CD4-positive, alpha-beta T cell treated with Interleukin-2 at 100 ng/mL for 4 hours (primary cell): ENCODE measurements around the gene TENT4A.

Experiments used
- DNase-seq: peaks from one replicate; pipeline ENCODE4 v3.0.0-alpha.2; 2020; ENCODE audit warnings: low spot score

Gene TENT4A

DNA sequence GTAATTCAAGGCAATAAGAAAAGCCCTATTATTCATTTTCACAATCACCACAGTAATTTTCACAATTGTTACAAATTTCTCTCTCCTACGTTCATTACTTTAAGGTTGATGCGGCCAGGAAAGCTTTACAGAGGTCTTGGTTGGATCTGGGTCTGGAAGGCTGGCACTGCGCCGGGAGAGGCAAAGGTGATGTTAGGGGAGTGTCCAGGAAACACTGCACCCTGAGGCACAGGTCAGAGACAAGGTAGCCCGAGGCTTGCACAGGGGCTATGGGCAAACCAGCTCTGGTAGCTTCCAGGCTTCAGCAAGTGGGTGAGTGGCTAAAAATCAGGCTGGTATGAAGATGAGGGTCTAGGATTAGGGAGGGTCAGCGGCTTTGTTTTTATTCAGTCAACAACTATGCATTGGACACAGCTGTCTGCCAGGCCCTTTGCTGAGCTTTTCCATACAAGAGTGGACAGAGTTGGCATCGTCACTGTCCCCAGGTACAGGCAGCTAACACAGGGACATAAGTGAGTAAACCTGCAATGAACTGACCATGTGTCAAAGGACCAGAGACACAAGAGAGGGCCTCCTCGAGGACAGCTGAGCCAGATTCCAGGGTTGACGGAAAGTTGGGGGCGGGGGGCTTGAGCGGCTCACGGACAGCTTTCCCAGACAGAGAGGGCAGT lies 12.4 kb upstream of the TENT4A start:
- DNase-seq = no peak

DNA sequence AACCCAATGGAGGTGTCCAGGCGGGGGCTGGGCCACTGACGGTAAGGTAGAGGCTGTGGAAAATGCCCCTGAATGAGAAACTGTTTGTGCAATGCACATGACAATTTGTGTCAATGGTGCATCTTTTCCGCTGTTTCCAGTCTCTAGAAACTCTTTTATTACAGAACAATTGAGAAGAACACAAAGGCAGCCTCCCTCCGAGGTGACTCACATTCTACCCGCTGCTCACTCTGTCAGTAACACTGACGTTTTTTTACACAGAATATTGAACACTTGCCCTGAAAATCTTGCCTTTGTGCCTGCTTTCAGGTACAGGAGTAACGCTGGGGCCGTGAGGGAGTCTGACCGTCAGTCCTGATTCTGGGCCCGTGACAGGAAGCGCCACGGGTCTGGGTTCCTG lies 11.7 kb upstream of the TENT4A start:
- no peak for DNase-seq

DNA sequence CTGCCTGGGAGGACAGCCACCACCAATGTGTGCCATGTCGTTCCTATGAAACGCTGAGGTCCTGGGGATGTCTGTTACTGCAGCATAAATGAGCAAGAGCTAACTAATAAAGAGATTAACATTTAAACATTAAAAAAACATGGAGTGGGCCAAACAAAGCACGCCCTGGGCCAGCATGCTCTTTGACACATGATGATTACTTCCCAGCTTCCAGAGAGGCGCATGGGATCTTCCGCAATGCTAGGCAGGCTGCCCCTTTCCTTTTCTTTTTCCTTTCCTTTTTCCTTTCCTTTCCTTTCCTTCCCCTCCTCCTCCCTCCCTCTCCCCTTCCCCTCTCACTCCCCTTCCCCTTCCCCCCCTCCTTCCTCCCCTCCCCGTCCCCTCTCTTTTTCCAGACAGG lies 10.6 kb upstream of the TENT4A start:
- DNase-seq = no peak

DNA sequence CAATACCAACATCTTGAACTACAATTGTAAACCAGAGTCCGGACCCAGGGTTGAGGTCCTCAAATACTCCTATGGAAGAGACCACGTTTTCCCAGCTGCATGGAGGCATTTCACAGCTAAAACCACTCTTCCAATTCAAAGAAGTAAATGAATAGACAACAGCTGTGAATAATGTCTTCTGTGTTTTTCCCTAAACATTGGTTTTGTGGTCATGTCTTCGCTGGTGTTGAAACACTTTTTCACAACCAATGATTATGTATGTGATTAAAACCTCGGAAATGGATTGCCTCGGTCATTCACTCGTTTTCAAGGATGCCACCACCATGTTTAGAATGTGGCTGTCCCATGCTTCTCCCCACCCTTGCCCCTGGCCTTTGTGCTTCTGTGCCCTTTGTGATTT lies 9.4 kb upstream of the TENT4A start:
- no peak for DNase-seq

DNA sequence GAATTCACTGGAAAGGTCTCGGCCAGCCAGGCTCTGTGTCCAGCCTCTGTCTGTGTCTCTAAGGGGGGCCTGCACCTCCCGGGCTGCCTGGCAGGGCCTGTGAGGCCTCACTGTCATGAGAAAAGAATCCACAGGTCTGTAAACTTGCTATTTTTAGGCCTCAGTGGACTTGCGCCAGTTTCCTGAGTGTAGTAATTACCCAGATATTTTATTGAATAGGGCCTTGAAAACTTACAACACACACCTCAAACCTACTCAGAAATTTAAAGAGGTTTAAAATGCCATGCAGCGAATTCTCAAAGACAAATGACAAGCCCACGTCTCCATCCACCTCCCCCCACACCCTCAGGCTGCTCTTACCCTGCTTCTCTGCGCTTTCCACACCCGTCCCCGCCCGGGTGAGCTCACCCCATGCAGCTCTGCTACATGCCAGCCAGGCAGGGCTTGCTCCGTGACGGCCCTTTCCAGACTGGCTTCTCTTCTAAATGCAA lies 8.8 kb upstream of the TENT4A start:
- no peak for DNase-seq

- DNase-seq = no peak
These were observed 8.1 kb upstream of the TENT4A start for GRCh38 chr5:6705088-6705487.

GRCh38 chr5:6705959-6706358 lies 7.3 kb upstream of the TENT4A start:
- no peak for DNase-seq

- DNase-seq = no peak
These were observed 5.4 kb upstream of the TENT4A start for GRCh38 chr5:6707852-6708251.

- DNase-seq = no peak
These were observed 4.4 kb upstream of the TENT4A start for GRCh38 chr5:6708814-6709213.

DNA sequence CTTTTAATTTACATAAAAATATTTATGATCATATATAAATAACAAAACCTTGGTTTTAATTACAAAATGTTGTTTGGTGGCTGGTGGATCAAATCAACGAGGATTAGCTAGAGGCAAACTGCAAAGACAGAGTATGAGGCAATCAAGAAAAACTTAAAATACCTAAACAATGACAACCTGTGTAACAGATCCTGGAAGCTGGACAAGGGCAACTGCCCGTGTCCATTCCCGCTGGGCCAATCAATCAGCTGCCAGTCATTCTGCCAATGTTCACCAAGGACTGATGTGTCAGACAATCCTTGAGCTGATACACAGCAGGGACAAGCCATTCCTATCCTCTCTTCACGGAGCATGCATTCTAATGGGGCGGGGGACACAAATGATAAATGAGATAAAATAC lies 3.2 kb upstream of the TENT4A start:
- DNase-seq = no peak

DNA sequence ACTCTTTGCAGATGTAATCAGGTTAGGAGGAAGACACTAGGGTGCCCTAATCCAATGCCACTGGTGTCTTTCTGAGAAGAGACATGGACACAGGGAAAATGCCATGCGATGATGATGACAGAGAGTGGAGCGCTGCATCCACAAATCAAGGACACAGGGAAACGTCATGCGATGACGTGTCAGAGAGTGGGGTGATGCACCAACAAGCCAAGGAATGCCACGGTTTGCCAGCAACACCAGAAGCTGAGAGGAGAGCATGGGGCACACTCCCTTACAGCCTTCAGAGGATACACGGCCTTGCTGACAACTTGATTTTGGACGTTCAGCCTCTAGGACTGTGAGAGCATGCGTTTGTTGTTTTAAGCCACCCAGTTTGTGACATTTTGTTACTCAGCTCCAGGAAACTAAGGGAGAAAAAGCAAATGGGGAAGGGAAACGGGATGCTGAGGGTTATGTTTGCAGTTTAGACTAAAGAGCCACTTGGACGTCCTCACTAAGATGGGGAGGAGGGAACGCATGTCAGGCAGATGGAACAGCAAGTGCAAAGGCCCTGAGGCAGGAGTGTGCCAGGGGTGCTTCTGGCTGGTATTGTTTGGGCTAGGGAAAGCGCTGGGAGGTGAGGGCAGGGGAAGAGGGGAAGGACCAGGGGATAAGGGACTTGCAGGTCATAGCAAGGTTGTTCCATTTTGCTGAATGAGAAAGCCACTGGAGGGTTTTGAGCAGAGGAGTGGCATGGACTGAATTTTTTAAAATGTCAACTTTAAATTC lies 2.5 kb upstream of the TENT4A start:
- DNase-seq = no peak

DNA sequence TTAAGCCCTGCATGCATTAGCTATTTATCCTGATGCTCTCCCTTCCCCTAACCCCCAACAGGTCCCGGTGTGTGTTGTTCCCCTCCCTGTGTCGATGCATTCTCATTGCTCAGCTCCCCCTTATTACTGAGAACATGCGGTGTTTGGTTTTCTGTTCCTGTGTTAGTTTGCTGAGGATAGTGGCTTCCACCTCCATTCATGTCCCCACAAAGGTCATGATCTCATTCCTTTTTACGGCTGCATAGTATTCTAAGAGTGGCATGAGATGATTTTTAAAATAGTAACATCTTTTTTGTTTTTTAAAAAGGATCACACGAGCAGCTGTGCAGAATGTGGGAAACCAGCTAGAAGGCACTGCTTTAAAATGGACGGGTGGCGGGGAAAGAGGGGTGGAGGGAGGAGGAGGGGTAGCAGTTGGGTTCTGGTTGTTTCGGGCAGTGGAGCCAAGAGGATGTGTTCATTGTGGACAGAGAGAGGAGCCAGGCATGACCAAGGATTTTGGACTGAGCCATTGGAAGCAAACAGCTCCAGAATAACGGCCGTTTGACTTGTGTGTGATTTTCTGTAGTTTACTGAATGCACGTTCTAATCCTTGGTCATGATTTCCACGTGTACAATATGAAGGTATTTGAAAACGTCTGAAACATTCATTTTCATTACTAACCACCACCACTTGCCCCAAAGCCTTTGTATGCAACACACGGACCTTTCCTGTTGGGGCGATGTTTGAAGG lies 1.7 kb upstream of the TENT4A start:
- no peak for DNase-seq

- peak; percentile 39 for DNase-seq
These were observed 1.1 kb upstream of the TENT4A start for GRCh38 chr5:6712142-6712576.

DNA sequence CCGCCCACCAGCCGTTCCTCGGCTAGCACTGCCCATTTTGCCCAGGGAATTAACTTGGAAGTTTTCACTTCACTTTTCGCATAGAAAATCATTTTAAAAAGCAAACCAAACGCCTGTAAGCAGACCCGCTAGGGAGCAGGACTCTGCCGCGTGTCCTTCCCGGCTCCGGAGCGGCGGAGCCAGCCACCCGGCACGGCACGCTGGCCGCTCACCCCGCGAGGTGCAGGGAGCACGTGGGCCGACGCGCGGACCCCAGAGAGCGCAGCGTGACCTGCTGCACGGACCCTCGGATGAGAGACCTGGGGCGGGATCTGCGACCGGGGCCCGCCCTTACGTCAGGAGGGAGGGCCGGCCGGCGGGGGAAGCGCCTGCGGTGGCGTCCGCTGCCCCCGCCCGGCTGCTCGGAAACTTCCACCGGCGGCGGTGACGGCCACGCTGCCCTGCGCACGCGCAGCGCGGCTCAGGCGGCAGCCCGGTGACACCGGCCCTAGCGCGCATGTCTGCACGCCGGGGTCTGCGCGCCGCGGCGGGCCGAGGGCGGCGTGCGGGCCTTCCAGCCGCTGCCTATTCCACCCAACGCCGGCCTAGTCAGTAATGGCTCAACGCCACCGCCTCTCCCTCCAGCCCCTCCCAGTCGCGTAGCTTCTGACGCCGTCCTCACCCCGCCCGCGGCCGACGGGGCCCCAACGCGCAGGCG lies 507 bp upstream of the TENT4A start:
- DNase-seq = peak; percentile 97

GRCh38 chr5:6714226-6715041 lies 1.2 kb downstream of the TENT4A start:
- DNase-seq = no peak

DNA sequence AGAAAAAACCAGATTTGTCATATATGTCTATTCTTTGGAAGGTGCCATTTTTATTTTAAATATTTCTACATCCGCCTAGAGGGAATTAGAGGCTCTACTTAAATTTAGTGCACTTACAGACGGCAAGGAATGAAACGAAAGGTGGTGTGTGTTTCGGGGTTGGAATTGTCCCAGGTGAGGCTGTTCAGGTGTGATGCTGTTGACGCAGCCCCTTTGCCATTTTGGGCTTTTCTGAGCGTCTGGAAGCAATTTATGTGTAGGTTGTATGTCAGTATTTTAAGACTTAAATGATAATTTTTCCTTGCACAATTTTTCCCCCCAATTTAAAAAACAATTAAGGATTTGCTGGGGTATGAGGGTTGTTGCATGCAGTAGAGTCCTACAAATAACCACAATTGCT lies 2.0 kb downstream of the TENT4A start:
- DNase-seq = no peak

GRCh38 chr5:6715758-6716628 lies 2.8 kb downstream of the TENT4A start:
- DNase-seq = peak; percentile 54

- no peak for DNase-seq
These were observed 3.5 kb downstream of the TENT4A start for GRCh38 chr5:6716629-6717149.

GRCh38 chr5:6717247-6717646 lies 4.0 kb downstream of the TENT4A start:
- DNase-seq = no peak

GRCh38 chr5:6717687-6718086 lies 4.5 kb downstream of the TENT4A start:
- no peak for DNase-seq
